ENCODE results near the gene DYRK4. TPM values are rescaled to one million over a fixed set of nuclear protein-coding genes. Genes with fewer than 3 reads are reported as not detected.

Gene DYRK4
- total RNA-seq, 1 donor from 2014 or later: 22.1 TPM

DNA sequence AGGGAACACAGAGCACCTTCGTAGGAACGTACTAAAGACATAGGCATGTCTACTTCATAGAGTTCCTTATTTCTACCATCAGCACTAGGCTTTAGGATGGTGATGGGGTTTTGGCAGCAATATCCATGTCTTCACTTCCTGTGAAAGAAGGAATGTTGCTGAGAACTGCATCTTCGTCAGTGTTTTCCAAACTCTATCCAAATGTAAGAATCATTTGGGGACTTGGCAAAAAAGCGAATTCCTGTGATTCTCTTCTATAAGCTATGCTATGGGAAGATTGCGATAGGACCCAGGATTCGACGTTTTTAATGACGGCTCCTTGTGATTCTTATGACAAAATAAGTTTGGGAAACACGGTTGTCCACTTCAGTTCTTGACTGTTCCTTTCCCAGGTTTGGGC, 47.1 kb downstream of the DYRK4 start:
- DNase-seq: no peak
- no peaks in the 10 kb centered on the region for H3K9me3 Mint-ChIP-seq
- peaks cover 55% of the 10 kb centered on the region for H3K36me3 Mint-ChIP-seq (ENCODE audit: low read depth)
- H3K4me1 Mint-ChIP-seq: peaks cover 19% of the 10 kb centered on the region
- intact Hi-C loops (cut with micrococcal nuclease): no loop called here
- no peak overlapping the region for H3K4me3 Mint-ChIP-seq
- POLR2A ChIA-PET: no interaction called here
- ATAC-seq (ENCODE audit: low read depth): no peak
- TF ChIP-seq CTCF (IDR thresholded peaks at IDR 0.05): no peak
- H3K27ac Mint-ChIP-seq: no peak overlapping the region
- H3K27me3 Mint-ChIP-seq: no peaks in the 10 kb centered on the region
- CTCF ChIA-PET: no interaction called here

DNA sequence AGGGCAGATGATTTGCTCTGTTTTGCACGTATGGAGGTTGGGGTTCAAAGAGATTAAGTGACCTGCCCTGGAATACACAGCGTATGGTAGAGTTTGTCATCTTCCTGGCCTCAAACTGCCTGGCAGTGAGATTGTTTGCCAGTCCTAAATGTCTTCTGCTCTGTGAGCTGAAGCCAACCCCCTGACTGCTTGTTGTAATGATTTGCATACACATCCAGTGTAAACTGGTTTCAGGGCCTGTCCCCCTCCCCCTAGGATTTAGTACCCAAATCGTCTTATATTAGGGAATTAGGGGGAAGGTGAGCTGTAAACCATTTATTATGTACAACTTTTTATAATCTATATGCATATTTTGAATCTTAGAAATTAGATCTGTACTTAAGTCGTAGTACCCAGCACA, 48.5 kb downstream of the DYRK4 start:
- peaks cover 65% of the 10 kb centered on the region for H3K36me3 Mint-ChIP-seq (ENCODE audit: low read depth)
- DNase-seq: no peak
- CTCF ChIA-PET: no interaction called here
- ATAC-seq (ENCODE audit: low read depth): no peak
- H3K9me3 Mint-ChIP-seq: no peaks in the 10 kb centered on the region
- H3K27me3 Mint-ChIP-seq: no peaks in the 10 kb centered on the region
- intact Hi-C loops (cut with micrococcal nuclease): no loop called here
- TF ChIP-seq CTCF (IDR thresholded peaks at IDR 0.05): no peak
- POLR2A ChIA-PET: no interaction called here
- no peak overlapping the region for H3K4me3 Mint-ChIP-seq
- H3K4me1 Mint-ChIP-seq: peaks cover 7% of the 10 kb centered on the region
- no peak overlapping the region for H3K27ac Mint-ChIP-seq

DNA sequence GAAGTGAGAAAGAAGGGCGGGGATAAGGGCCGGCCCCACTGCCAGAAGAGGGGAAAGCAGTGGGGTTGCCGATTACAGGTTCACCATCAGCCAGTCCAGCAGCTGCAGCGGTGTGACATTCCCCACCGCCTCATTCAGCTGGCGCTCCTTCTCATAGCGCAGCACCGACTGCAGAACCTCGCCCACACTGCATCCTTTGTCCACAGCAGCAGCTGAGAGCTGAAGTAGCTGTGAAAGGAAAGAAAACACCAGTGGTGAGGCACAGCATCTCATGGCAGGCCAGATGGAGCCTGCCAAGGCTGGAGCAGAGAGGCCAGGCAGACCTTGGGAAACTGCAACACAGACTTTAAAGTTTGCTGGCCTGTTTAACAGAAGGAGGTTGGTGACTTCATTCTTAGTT, 53.7 kb downstream of the DYRK4 start:
- ATAC-seq (ENCODE audit: low read depth) (no peak), DNase-seq (no peak)
- no peaks in the 10 kb centered on the region for H3K9me3 Mint-ChIP-seq
- no peaks in the 10 kb centered on the region for H3K27me3 Mint-ChIP-seq
- CTCF ChIA-PET: interaction anchor here (1.0 kb wide), 1 partner anchor 26 kb away, joined by 3 read pairs; no protein-coding TSS in a partner anchor
- intact Hi-C loops (cut with micrococcal nuclease): no loop called here
- POLR2A ChIA-PET: no interaction called here
- TF ChIP-seq CTCF (IDR thresholded peaks at IDR 0.05): no peak
- H3K36me3 Mint-ChIP-seq (ENCODE audit: low read depth): peaks cover 45% of the 10 kb centered on the region
- no peak overlapping the region for H3K27ac Mint-ChIP-seq
- H3K4me3 Mint-ChIP-seq: no peak overlapping the region
- H3K4me1 Mint-ChIP-seq: no peaks in the 10 kb centered on the region

- no peak for TF ChIP-seq CTCF (IDR thresholded peaks at IDR 0.05)
- H3K36me3 Mint-ChIP-seq (ENCODE audit: low read depth): no peaks in the 10 kb centered on the region
- ATAC-seq (ENCODE audit: low read depth) (no peak), DNase-seq (no peak)
- POLR2A ChIA-PET: no interaction called here
- intact Hi-C loops (cut with micrococcal nuclease): no loop called here
- no peaks in the 10 kb centered on the region for H3K27me3 Mint-ChIP-seq
- H3K4me3 Mint-ChIP-seq: no peak overlapping the region
- no peaks in the 10 kb centered on the region for H3K4me1 Mint-ChIP-seq
- CTCF ChIA-PET: no interaction called here
- H3K27ac Mint-ChIP-seq: no peak overlapping the region
- H3K9me3 Mint-ChIP-seq: no peaks in the 10 kb centered on the region
Measured at GRCh38 chr12:4621511-4621910, 59.5 kb downstream of the DYRK4 start.

- Mint-ChIP-seq H3K4me3 (no peak overlapping the region), H3K36me3 (ENCODE audit: low read depth) (no peaks in the 10 kb centered on the region), H3K4me1 (no peaks in the 10 kb centered on the region), H3K9me3 (no peaks in the 10 kb centered on the region), H3K27me3 (no peaks in the 10 kb centered on the region), H3K27ac (no peak overlapping the region)
- CTCF ChIA-PET: no interaction called here
- ATAC-seq (ENCODE audit: low read depth) (no peak), DNase-seq (no peak)
- TF ChIP-seq CTCF (IDR thresholded peaks at IDR 0.05): no peak
- POLR2A ChIA-PET: no interaction called here
- intact Hi-C loops (cut with micrococcal nuclease): no loop called here
Measured at GRCh38 chr12:4626543-4626942, 64.5 kb downstream of the DYRK4 start.

Data from activated B cell treated with CpG ODN at 0.5 μM for 24 hours (primary cell).